Parathyroid adenoma (tissue), 2 donors: ENCODE results near the gene PYGB.

ENCODE experiments used
- H2AFZ ChIP-seq: fragments of 300-600 bp; sonication (generic); one replicate; pipeline ENCODE4 v1.7.0; 2017; ENCODE audit warnings: antibody characterized with exemption, mild to moderate bottlenecking
- H3K27ac ChIP-seq: fragments of 300-600 bp; sonication (generic); one replicate; pipeline ENCODE4 v1.7.0; 2017
- H3K27me3 ChIP-seq: fragments of 300-600 bp; sonication (generic); one replicate; pipeline ENCODE4 v1.7.0; 2017; ENCODE audit warnings: low read length; ENCODE audit not compliant: control insufficient read depth, insufficient read depth
- H3K36me3 ChIP-seq: fragments of 300-600 bp; sonication (generic); one replicate; pipeline ENCODE4 v1.7.0; 2017; ENCODE audit warnings: low read length; ENCODE audit not compliant: control insufficient read depth, insufficient read depth
- H3K4me1 ChIP-seq: fragments of 300-600 bp; sonication (generic); one replicate; pipeline ENCODE4 v1.7.0; 2017; ENCODE audit warnings: control low read depth
- H3K4me2 ChIP-seq: fragments of 300-600 bp; sonication (generic); one replicate; pipeline ENCODE4 v1.7.0; 2017; ENCODE audit warnings: low read length
- H3K4me3 ChIP-seq: fragments of 300-600 bp; sonication (generic); one replicate; pipeline ENCODE4 v1.7.0; 2017; ENCODE audit warnings: low read depth, low read length
- H3K79me2 ChIP-seq: fragments of 300-600 bp; sonication (generic); one replicate; pipeline ENCODE4 v1.7.0; 2017; ENCODE audit warnings: control low read depth
- H3K9ac ChIP-seq: fragments of 300-600 bp; sonication (generic); one replicate; pipeline ENCODE4 v1.7.0; 2017; ENCODE audit warnings: mild to moderate bottlenecking
- H3K9me3 ChIP-seq: fragments of 300-600 bp; sonication (generic); one replicate; pipeline ENCODE4 v1.7.0; 2017; ENCODE audit warnings: low read length; ENCODE audit not compliant: control insufficient read depth
- TF ChIP-seq, protein P1 (sequence below): fragments of 300-600 bp; sonication (generic); IDR thresholded peaks from one replicate; pipeline ENCODE4 v1.7.0; 2017; ENCODE audit warnings: antibody characterized with exemption, mild to moderate bottlenecking
- donor health status: primary hyperparathyroidism.

PYGB gene

DNA sequence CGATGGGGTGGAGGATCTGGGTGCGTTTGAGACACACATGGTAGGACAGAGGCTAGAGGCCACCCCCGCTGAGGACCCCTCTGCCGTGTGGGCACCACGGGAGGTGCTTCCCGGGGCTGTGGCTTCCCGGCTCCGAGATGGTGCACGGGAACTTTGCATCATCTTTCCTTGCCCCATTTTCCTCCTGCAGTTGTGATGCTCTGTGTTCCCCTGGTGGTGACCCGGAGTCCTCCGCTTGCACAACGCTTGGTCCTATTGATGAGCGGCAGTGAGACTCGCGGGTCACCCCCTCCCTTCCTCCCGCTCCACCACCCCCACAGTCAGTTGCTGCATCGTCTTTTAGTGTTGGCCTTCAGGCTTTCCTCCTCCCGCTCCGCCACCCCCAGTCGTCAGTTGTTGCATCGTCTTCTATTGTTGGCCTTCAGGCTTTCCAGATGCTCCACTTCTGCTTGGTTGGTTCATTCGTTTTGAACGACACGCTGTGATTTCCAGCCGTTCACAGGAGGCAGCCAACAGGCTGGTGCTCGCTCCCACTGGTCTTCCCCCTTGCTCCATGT lies 37.3 kb downstream of the PYGB start:
- no peaks in the 10 kb centered on the region for H3K9me3 ChIP-seq
- no peaks in the 10 kb centered on the region for H3K27me3 ChIP-seq
- no peak overlapping the region for H2AFZ ChIP-seq
- no peak overlapping the region for H3K27ac ChIP-seq
- no peak overlapping the region for H3K9ac ChIP-seq
- TF ChIP-seq, protein P1, sequence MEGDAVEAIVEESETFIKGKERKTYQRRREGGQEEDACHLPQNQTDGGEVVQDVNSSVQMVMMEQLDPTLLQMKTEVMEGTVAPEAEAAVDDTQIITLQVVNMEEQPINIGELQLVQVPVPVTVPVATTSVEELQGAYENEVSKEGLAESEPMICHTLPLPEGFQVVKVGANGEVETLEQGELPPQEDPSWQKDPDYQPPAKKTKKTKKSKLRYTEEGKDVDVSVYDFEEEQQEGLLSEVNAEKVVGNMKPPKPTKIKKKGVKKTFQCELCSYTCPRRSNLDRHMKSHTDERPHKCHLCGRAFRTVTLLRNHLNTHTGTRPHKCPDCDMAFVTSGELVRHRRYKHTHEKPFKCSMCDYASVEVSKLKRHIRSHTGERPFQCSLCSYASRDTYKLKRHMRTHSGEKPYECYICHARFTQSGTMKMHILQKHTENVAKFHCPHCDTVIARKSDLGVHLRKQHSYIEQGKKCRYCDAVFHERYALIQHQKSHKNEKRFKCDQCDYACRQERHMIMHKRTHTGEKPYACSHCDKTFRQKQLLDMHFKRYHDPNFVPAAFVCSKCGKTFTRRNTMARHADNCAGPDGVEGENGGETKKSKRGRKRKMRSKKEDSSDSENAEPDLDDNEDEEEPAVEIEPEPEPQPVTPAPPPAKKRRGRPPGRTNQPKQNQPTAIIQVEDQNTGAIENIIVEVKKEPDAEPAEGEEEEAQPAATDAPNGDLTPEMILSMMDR: no peak
- H3K4me2 ChIP-seq: no peak overlapping the region
- H3K4me1 ChIP-seq: peaks cover 3% of the 10 kb centered on the region
- H3K36me3 ChIP-seq: no peaks in the 10 kb centered on the region
- H3K4me3 ChIP-seq: no peak overlapping the region
- H3K79me2 ChIP-seq: no peaks in the 10 kb centered on the region

DNA sequence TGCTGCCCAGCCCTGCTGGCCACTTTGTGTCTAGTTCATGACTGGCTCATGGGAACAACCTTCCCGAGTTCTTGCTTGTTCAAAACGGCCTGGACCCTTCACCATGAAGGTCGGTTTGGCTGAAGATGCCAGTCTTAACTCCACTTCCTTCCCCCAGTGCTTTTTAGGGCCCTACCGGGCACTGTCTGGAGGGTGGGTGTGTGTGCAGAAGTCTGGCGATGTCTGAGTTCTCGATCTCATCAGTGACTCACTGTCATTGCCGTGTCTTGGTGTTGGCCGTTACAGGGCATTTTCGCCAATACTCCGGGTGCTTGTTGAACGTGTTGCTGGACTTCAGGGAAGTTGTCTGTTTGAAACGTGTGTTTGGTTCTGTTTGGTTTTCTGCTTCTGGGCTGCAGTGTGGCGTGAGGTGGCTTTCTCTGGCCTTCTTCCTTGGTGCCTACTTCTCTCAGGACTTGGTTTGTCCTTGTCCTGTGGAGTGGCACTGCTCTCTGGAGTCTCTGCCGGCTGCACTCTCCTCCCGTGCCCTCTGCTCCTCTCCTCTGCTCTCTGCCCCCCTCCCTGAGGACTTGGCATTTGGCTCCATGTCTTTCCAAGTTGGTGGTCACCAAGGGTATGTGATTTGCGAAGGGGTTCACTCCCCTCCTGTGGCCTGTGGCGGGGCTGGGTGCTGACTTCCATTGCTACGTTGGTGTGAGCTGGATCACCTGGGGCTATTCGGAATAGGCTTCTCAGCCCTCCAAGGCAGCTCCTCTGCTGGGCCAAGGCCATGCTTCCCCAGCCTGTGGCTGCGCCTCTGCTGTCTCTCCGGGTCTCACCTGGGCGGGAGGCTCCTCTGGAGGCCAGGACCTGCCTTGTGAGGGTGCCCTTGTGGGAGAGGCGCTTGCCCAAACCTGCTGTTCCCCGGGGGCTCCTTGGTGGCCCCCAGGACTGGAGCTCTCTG lies 38.2 kb downstream of the PYGB start:
- no peaks in the 10 kb centered on the region for H3K79me2 ChIP-seq
- no peaks in the 10 kb centered on the region for H3K27me3 ChIP-seq
- H3K4me3 ChIP-seq: no peak overlapping the region
- no peaks in the 10 kb centered on the region for H3K9me3 ChIP-seq
- no peaks in the 10 kb centered on the region for H3K36me3 ChIP-seq
- H3K9ac ChIP-seq: no peak overlapping the region
- TF ChIP-seq, protein P1: no peak
- H3K27ac ChIP-seq: no peak overlapping the region
- no peak overlapping the region for H3K4me2 ChIP-seq
- no peak overlapping the region for H2AFZ ChIP-seq
- H3K4me1 ChIP-seq: no peaks in the 10 kb centered on the region

DNA sequence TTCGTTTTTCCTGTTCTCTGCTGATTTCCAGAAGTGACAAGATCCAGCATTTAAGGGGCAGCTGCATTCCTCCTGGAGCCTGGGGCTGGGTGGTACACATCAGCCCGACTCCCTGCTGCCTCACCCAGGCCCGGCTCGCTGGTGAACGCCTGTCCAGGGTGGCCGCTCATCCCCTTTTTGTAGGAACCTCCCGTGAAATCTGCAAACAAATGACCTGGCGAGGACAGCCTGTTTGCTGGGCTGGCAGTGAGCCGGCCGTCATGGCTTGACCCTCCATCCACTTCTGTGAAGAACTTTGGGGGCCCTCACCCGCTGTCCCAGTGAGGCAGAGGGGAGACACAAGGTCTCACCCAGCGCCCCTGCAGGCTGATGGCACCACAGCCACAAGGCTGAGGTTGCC lies 39.0 kb downstream of the PYGB start:
- TF ChIP-seq, protein P1: no peak
- Histone ChIP-seq H3K4me1 (no peaks in the 10 kb centered on the region), H3K4me2 (no peak overlapping the region), H3K27me3 (no peaks in the 10 kb centered on the region), H3K79me2 (no peaks in the 10 kb centered on the region), H2AFZ (no peak overlapping the region), H3K4me3 (no peak overlapping the region), H3K27ac (no peak overlapping the region), H3K36me3 (no peaks in the 10 kb centered on the region), H3K9me3 (no peaks in the 10 kb centered on the region), H3K9ac (no peak overlapping the region)

DNA sequence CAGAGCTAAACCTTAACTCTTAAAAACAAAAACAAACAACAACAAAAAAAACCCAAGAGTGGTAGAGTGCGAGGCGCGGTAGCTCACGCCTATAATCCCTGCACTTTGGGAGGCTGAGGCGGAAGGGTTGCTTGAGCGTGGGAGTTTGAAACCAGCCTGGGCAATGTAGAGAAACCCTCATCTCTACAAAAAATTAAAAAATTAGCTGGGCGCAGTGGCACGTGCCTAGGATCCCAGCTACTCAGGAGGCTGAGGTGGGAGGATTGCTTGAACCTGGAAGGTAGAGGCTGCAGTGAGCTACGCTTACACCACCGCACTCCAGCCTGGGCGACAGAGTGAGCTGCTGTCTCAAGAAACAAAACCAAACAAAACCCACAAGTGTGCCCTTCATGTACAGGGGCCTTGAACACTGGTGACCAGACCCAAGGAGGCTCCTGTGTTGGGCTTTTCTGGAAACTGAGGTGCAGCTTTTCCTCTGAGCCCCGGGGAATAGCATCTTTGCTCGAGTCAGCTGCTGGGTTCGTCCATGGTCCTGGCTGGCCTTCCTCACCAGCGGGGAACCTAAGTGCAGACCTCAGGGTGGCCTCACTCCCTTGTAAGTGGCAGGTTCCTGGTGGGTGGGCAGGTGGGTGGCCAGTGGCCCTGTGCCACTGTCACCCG lies 39.9 kb downstream of the PYGB start:
- Histone ChIP-seq H3K27me3 (no peaks in the 10 kb centered on the region), H3K27ac (no peak overlapping the region)

More for the DNA sequence above, 39.9 kb downstream of the PYGB start:
- Histone ChIP-seq H3K4me1 (no peaks in the 10 kb centered on the region), H3K36me3 (no peaks in the 10 kb centered on the region), H3K79me2 (no peaks in the 10 kb centered on the region), H3K4me3 (no peak overlapping the region), H3K9ac (no peak overlapping the region), H2AFZ (no peak overlapping the region), H3K4me2 (no peak overlapping the region), H3K9me3 (no peaks in the 10 kb centered on the region)
- TF ChIP-seq, protein P1: no peak
